GM21825 (cell line): Measurements from ENCODE around the gene COLEC11.

Source experiments
- ATAC-seq: cut with Tn5 transposase; IDR thresholded peaks from one replicate; pipeline ENCODE4 v1.9.1; 2021; ENCODE audit warnings: mild to moderate bottlenecking, moderate library complexity; ENCODE audit not compliant: unreplicated experiment

COLEC11 gene

DNA sequence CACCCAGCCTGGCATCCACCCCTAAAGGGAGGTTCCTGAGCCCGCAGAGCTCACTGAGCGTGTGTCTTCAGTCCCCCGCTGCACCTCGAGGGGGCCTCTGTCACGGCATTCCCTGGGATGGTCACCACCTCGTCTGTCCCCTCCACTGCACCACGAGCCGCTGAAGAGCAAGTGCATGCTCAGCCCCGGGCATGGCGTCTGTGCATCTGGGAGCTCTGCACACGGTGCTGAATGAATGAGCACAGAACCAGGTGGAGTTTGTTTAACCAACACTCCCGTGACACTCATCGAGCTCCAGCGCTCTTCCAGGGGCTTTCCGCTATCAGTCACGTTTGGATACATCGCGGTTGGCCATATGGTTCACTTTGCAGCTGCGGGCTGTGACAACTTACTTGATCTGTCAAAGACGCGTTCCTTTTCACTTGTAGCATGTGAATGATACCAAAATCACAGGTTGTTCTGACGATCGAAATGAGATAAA is 72.3 kb downstream of the COLEC11 start:
- no peak for ATAC-seq

DNA sequence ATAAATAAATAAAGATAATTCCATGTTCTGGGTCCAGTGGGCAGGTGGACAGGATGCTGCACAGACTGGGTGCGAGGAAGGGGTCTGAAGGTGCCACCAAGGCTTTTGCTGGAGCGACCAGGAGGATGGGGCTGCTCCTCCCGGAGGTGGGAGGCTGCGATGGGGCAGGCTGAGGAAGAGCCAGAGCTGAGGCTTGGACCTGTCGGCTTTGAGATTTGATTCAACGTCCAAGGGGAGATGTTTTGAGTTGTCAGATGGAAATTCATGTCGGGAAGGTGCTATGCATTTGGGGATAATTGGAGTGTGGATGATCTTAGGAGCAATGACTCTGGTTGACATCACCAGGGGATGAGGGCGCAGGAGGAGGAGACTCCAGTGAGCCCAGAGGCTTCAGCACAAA is 74.7 kb downstream of the COLEC11 start:
- no peak for ATAC-seq

GRCh38 chr2:3670376-3670775 is 75.5 kb downstream of the COLEC11 start:
- no peak for ATAC-seq

DNA sequence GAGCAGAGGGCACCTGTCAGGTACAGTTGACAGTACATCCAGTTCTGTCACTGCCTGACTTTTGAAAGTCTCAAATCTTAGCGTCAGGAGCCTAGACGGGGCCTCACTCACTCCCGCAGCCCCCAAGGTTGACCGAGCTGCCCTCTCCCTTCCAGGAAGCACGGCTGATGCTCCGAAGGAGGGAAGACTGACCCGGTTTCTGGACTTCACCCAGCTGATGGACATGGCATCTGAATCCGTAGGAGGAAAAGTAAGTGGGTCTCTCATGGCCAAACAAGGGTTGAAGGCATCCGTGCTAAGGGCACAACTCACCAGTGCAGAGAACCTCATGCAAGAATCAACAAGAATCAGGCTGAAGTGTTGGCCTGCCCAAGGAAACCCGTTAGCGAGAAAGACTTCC is 76.0 kb downstream of the COLEC11 start:
- no peak for ATAC-seq

DNA sequence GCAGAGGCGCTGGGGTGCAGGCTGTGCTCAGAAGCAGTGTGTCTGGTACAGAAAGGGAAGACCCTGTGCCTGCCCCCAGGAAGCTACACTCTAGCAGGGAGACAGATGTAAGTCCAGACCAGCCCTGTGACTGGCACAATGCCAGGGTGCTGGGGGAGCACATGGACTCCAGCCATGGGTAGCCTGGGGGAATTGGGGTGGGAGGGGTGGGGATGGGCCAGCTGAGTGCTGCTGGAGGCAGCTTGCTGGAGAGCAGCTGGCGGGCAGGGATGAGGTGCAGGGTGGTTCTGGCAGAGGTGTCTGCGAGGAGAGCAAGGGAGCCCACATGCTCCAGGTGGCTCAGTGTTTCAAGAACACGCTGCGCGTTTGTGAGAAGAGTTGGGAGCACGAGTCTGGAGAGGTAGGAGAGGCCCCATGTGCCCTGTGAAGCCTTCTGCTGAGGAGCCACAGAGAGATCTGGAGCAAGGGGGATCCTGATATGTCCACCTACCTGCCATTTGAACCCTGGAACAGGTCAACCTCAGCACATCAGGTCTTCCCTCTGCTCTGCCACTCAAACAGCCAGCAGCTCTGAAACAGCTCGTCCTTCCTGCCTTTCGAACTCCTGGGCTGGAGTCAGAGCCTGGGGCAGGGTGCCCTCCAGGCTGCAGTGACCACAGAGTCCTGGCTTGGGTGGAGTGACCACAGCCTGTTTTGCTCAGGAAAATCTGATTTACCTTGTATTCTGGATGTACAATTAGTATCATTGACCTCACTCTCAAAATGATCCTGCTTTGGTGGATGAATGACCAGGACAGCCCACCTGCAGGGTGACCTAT is 78.2 kb downstream of the COLEC11 start:
- no peak for ATAC-seq

DNA sequence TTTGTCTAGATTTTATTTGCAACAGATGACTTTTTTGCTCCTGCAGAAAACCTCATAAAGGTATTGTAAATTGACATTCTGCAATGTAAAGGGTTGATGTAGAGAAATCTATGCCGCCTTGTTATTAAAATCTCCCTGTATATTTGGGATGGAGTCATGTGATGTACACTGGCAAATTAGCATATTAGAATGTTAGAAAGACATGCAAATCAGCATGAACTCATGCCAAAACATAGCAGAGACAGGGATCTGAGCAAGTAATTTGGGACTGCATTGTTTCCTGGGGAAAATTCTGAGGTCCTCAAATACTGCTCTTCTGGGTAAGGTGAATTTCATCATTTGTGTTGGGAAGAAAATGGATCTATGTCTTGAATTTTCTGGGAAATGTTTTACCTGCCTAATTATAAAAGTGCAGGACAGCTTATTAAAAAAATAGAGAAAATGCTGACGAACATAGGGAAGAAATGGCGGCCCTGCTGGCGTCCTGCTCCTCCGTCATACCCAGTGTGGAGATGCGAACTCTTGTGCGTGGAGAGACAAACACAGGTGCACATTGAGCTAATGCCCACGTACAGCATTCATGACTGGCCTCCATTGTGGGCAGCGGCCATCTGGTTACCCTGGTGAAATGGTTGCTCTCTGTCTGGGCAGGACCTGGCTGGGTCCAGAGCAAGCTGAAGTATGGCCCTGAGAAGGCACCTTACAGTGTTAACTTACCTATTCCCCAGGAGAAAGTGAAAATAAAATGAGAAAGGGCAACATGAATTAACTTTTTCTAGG is 79.3 kb downstream of the COLEC11 start:
- ATAC-seq = no peak

DNA sequence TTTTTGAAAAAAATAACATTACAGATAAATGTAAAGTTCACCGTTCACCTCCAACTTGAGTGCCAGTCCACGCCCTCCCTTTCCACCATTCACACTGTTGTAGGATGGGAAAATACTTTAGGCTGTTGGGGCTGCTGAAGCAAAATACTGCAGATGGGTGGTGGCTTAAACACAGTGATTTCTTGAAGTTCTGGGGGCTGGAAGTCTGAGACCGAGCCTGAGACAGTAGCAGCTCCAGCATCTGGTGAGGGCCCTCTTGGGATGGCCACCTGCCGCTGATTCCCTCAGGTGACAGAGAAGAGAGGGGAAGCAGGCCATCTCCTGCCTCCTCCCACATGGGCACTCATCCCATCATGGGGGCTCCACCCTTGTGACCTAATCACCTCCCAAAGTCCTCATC is 80.8 kb downstream of the COLEC11 start:
- no peak for ATAC-seq

GRCh38 chr2:3677436-3677835 is 82.5 kb downstream of the COLEC11 start:
- no peak for ATAC-seq

- ATAC-seq = no peak
Observed at GRCh38 chr2:3678212-3678611, 83.3 kb downstream of the COLEC11 start.

DNA sequence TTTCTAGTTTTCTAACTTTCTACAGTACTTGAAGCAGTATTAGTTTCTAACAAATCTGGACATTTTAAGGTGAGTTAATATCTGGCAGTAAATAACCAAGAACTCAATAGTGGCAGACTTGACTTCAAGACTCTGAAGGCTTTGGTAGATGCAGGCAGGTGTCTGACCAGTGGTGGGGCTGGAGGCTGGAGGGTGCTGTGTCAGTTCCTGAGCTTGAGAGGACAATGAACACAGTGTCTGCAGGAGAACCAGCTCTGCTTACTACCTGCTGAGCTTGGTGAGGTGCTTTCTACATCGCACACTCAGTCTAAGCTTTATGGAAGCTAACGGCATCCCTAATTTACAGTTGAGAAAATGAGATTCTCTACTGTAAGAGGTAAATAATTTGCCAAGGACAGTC is 84.3 kb downstream of the COLEC11 start:
- ATAC-seq = no peak

DNA sequence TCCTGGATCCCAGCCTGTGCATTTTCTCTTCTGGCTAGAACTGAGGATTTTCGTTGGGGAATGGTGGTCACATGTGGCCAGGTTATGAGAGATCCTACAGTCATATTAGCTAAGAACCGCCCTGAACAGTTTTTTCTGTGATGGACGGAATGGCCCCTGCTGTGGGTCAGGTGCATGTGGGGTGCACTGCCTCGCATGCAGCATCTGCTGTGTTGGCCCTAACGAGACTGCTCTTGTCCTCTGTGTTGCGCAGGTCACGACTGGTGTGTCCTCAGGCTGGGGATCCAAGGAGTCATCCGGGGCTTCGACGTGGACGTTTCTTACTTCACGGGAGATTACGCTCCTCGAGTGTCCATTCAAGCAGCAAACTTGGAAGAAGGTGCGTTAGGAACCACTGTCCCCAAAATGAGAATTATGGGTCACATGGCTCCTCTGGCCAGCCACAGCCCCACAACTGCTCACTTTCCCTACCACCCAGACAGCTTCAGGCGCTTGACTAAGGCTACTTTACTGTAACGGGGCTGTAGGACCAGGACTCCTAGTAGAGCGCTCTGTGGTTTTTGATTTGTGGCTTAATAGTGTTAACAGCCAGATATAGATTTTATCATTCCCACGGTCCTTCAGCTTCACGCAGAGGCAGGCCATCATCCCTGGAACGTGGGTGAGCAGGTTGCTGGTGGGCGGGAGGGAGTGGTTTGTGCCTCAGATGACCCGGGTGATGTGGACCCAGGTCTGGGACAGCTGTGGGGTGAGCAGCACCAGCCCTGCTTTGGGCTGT is 84.9 kb downstream of the COLEC11 start:
- ATAC-seq = no peak

DNA sequence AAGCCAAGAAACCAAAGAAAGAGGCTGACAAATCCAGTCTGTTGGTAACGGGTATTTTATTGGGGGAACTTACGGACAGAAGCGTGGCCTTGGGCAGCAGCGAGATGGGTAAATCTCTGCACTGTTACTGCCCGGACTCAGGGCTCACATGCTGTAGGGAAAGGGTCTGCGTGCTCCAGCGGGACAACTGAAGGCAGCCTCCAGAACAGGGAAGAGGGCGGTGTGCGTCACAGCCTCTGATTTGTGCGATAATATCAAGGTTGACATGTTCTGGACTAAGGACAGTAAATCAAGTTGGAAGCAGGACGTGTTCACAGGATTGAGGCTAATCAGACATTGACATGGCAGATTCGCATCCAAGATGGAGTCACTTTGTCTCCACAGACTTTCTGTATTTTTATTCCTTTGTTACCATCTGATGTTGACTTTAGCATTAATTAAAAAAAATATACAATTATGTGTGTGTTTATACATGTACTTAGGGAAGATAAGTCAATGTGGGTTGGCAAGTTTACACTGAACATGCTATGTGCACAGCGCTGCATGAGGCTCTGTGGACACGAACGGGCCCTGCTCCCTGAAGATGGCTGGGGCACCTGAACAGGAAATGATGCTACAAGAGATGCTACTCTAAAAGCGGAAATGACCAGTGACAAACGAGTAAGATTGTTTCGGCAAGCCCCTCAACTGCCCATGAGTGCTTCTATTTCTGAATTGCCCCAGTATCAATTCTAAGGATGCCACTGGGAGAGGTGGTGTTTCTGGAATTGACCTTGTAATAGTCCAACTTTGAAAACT is 85.8 kb downstream of the COLEC11 start:
- ATAC-seq = no peak

DNA sequence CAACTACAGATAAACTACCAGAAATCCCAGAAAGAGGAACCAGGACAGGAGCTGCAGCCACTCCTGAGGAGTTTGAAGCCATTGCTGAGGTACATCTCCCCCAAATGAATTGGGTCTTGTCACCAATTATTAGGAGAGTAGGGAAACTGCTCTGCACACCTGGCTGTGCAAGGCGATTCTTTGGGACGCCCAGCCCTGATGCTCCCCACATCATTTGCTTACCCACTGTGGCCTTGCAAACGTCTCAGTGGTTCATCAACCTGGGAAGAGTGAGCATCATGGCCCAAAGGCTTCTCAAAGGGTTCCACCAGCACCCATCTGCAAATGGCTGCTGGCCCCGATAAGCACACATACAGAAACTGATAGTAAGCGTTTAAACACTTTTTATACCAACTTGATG is 86.7 kb downstream of the COLEC11 start:
- no peak for ATAC-seq

- no peak for ATAC-seq
Observed at GRCh38 chr2:3682811-3683210, 87.9 kb downstream of the COLEC11 start.

DNA sequence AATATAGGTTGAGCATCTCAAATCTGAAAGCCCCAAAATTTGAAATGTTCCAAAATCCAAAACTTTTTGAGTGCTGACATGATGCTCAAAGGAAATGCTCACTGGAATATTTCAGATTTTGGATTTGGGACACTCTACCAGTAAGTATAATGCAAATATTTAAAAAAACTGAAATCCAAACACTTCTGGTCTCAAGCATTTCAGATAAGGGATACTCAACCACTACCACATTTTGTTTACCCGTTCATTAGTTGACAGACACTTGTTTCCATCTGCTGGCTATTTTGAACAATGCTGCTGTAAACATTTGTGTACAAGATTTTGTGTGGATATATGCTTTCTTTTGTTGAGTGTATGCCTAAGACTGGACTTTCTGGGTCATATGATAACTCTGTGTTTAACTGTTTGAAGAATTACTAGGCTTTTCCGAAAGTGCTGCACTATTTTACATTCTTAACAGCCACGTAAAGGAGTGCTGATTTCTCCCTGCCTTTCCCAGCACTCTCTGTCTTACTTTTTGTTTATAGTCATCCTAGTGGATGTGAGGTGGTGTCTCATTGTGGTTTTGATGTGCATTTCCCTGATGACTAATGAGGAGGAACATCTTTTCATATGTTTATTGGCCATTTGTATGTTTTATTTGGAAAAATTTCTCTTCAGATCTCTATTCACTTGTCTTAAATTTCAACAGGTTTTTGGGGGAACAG is 89.0 kb downstream of the COLEC11 start:
- no peak for ATAC-seq

DNA sequence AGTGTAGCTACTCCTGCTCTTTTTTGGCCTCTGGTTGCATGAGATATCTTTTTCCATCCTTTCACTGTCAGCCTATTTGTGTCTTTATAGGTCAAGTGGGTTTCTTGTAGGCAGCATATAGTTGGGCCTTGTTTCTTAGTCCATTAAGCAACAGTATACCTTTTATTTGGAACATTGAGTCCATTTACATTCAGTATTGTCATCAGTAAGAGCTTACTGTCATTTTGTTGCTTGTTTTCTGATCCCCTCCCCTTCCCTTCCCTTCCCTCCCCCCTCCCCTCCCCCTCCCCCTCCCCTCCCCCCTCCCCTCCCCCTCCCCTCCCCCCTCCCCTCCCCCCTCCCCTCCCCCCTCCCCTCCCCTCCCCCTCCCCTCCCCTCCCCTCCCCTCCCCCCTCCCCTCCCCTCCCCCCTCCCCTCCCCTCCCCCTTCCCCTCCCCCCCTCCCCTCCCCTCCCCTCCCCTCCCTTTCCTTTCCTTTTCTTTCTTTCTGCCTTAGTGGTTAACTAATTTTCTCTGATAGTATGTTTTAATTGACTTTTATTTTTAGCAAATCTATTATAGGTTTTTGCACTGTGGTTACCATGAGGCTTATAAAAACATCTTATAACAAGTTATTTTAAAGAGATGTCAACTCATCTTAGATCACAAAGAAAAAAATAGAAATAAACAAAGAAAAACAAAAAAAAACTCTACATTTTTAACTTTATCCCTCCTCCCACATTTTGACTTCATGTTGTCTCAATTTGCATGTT is 95.3 kb downstream of the COLEC11 start:
- no peak for ATAC-seq

DNA sequence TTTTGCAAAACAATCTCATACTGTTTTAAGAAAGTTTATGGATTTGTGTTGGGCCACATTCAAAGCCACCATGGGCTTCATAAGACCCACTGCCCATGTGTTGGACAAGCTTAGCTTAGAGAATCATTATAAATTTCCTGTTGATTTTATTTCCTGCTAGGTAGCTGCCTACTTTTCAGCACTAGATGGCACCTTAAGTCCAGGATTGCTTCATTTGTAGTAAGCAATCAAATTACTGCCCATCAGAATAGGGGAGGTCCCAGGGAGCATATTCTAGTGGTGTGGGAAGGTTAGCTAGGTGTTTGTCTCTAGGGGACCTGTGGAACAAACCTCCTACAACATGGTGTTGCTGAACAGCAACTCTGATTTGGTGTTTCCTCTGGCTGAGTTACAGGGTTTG is 97.5 kb downstream of the COLEC11 start:
- no peak for ATAC-seq
